Glutamatergic neuron (in vitro differentiated cells): ENCODE measurements around the gene CCL28. TPM values are rescaled to one million over a fixed set of nuclear protein-coding genes. Genes with fewer than 3 reads are reported as not detected.

Experiments
- DNase-seq: peaks from one replicate; pipeline ENCODE4 v3.0.0; 2022
- H3K27ac Mint-ChIP-seq: one replicate; pipeline ENCODE4 v1.8.0; 2020; ENCODE audit warnings: mild to moderate bottlenecking, mixed read lengths, inconsistent platforms; ENCODE audit not compliant: unreplicated experiment
- H3K27me3 Mint-ChIP-seq: one replicate; pipeline ENCODE4 v1.8.0; 2020; ENCODE audit warnings: mild to moderate bottlenecking, moderate library complexity, mixed read lengths, inconsistent platforms; ENCODE audit not compliant: unreplicated experiment
- H3K36me3 Mint-ChIP-seq: one replicate; pipeline ENCODE4 v1.8.0; 2020; ENCODE audit warnings: mild to moderate bottlenecking, mixed read lengths, inconsistent platforms; ENCODE audit not compliant: unreplicated experiment
- H3K4me1 Mint-ChIP-seq: one replicate; pipeline ENCODE4 v1.8.0; 2020; ENCODE audit warnings: mild to moderate bottlenecking, low read depth, mixed read lengths, inconsistent platforms; ENCODE audit not compliant: unreplicated experiment
- H3K4me3 Mint-ChIP-seq: one replicate; pipeline ENCODE4 v1.8.0; 2020; ENCODE audit warnings: mild to moderate bottlenecking, mixed read lengths, inconsistent platforms; ENCODE audit not compliant: unreplicated experiment
- H3K9me3 Mint-ChIP-seq: one replicate; pipeline ENCODE4 v1.8.0; 2020; ENCODE audit warnings: mild to moderate bottlenecking, moderate library complexity, mixed read lengths, inconsistent platforms; ENCODE audit not compliant: unreplicated experiment
- total RNA-seq: library from RNA; stranded (reverse); fragmentation: NEBNext Ultra II Directional; extraction: Animal tissue kit (Norgen Biotek cat#: 25700); gene quantifications from one replicate; pipeline ENCODE4 v1.2.1, GENCODE V29; 2021; ENCODE audit not compliant: unreplicated experiment
- TF ChIP-seq, protein P1 (sequence below): fragments of 200-600 bp; sonication (generic); IDR thresholded peaks from one replicate; pipeline ENCODE4 v1.5.0; 2021; ENCODE audit not compliant: partially characterized antibody, unreplicated experiment

CCL28 gene
- total RNA-seq, 1 donor from 2014 or later, result 1.1 TPM

DNA sequence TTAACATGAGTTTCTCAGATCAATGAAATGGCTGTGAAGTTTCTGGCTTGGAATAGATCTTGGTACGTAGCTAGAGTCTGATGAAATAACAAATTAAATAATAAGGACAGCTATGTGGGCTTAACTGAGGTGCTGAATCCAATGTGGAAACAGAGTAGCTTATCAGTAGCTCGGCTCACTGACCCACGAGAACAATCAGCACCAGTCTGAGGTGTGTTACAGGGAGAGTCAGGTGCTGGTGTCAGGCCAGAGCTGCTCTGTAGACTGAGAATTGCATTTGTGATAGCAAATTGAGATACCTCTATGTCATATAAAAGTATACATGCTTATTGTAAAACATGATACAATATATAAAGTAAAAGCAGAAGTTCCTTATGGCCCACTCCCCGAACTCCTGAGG lies 21.2 kb upstream of the CCL28 start:
- no peak for DNase-seq
- Mint-ChIP-seq H3K27ac (no peak overlapping the region), H3K4me1 (peaks cover 1% of the 10 kb centered on the region), H3K9me3 (no peaks in the 10 kb centered on the region), H3K4me3 (no peak overlapping the region), H3K36me3 (no peaks in the 10 kb centered on the region), H3K27me3 (peaks cover 2% of the 10 kb centered on the region)
- TF ChIP-seq, protein P1, sequence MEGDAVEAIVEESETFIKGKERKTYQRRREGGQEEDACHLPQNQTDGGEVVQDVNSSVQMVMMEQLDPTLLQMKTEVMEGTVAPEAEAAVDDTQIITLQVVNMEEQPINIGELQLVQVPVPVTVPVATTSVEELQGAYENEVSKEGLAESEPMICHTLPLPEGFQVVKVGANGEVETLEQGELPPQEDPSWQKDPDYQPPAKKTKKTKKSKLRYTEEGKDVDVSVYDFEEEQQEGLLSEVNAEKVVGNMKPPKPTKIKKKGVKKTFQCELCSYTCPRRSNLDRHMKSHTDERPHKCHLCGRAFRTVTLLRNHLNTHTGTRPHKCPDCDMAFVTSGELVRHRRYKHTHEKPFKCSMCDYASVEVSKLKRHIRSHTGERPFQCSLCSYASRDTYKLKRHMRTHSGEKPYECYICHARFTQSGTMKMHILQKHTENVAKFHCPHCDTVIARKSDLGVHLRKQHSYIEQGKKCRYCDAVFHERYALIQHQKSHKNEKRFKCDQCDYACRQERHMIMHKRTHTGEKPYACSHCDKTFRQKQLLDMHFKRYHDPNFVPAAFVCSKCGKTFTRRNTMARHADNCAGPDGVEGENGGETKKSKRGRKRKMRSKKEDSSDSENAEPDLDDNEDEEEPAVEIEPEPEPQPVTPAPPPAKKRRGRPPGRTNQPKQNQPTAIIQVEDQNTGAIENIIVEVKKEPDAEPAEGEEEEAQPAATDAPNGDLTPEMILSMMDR, result no peak

DNA sequence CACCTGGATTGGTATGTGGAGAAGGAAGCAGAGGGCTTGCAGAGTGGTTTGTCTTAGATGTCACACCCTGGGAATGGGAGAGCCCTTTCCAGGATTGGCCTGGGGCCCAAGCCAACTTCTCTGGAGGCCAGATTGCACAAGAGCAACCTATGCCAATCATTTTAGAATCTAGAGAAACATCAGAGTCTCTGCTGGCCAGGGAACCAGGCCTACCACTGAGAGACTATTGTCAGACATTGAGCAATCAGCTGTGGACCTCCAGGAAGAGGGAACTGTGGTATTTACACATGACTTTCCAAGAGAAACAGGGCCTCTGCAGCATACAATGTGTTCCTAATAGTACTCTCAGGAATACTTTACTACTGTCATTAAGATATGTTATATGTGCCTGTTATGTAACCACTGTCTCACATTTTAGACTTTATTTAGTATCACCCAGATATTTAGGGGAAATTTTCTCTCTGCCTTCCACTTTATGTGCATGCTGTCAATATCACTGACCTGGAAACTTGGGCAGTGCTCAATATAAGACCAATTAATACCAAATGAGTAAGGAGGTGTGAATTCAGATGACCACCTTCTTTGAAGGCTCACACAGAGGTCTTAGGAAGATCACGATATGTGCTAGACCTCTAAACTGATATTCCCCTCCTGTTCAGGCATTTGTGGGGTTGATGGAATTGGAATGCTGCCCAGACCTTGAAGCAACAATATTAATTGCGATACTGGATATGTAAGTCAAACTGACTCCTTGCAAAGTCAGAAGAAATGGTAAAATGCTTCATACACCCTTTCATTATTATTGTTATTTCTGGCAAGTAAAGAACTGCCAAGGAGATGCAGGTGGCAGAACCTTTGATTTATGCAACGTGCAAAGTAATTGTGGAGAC lies 20.5 kb upstream of the CCL28 start:
- no peak overlapping the region for H3K4me3 Mint-ChIP-seq
- peaks cover 2% of the 10 kb centered on the region for H3K27me3 Mint-ChIP-seq
- H3K27ac Mint-ChIP-seq, result no peak overlapping the region
- H3K9me3 Mint-ChIP-seq, result no peaks in the 10 kb centered on the region
- H3K36me3 Mint-ChIP-seq, result no peaks in the 10 kb centered on the region
- DNase-seq, result no peak
- H3K4me1 Mint-ChIP-seq, result peaks cover 1% of the 10 kb centered on the region
- TF ChIP-seq, protein P1, result no peak

DNA sequence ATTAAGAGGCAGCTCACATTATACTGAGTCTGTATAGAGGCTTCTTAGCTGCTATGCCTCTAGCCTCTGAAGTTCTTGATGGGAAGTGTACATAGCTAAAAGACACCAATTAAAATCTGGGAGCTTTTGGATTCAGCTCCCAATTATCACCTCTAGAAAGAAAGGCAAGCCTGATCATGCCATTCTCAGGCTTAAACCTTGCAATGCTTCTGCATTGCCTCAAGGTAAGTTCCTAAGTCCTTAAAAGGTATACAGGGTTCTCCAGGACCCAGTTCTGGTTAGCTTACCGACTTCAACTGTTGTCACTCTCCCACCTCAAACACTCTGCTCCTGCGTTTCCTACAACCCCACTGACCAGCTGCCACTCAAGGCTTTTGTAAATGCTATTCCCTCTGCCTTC lies 17.5 kb upstream of the CCL28 start:
- no peaks in the 10 kb centered on the region for H3K9me3 Mint-ChIP-seq

DNA sequence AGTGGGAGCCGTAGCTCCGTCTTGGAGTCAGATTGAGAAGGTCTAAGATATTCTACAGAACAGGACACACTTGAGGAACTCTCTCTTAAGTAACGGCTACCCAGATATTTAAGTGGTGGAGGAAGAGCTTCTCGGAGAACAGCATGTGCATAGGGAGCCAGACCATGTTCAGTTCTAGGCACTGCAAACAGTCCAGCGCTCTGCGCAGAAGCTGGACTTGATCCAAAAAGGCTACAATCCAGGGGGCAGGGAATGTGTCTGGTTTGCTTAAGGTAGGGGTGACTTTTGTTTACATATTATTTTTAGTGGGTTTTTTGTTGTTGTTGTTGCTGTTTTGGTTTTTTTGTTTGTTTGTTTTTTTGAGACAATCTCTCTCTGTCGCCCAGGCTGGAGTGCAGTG lies 16.8 kb upstream of the CCL28 start:
- no peak for DNase-seq
- peaks cover 1% of the 10 kb centered on the region for H3K4me1 Mint-ChIP-seq
- H3K27ac Mint-ChIP-seq, result no peak overlapping the region
- H3K4me3 Mint-ChIP-seq, result no peak overlapping the region
- peaks cover 2% of the 10 kb centered on the region for H3K27me3 Mint-ChIP-seq
- TF ChIP-seq, protein P1, result no peak
- H3K9me3 Mint-ChIP-seq, result no peaks in the 10 kb centered on the region
- peaks cover 3% of the 10 kb centered on the region for H3K36me3 Mint-ChIP-seq

More for the DNA sequence above, 17.5 kb upstream of the CCL28 start:
- Mint-ChIP-seq H3K27me3 (peaks cover 2% of the 10 kb centered on the region), H3K4me3 (no peak overlapping the region), H3K36me3 (peaks cover 3% of the 10 kb centered on the region), H3K4me1 (peaks cover 1% of the 10 kb centered on the region), H3K27ac (no peak overlapping the region)
- TF ChIP-seq, protein P1, result no peak
- no peak for DNase-seq

DNA sequence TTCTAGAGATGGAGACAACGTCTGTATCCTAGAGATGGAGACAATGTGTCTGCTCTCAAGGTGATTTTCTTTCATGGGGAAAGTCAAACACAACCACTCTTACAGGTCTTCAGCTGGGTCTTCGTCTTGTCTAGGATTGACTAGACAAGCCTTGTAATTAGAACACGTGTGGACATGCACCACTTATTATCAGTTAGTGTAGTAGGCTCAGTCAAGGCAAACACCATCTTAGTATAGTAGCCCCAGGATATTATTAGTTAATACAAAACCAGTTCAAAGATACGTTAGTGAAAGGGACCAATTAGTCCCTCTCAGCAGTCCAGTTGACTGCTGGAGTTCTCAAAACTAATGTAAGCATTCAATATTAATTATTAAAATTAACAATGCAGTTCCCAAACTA lies 15.1 kb upstream of the CCL28 start:
- TF ChIP-seq, protein P1, result no peak
- Mint-ChIP-seq H3K4me1 (peaks cover 1% of the 10 kb centered on the region), H3K27ac (no peak overlapping the region), H3K4me3 (no peak overlapping the region), H3K27me3 (peaks cover 2% of the 10 kb centered on the region), H3K36me3 (peaks cover 3% of the 10 kb centered on the region), H3K9me3 (no peaks in the 10 kb centered on the region)
- no peak for DNase-seq
